Activated CD8-positive, alpha-beta memory T cell treated with anti-CD3 and anti-CD28 coated beads, Interleukin-2, amount 10 ng/mL, durations not matched to agents 7 days and 5 days (primary cell): ENCODE data around the gene PLA1A. TPM values are rescaled to one million over a fixed set of nuclear protein-coding genes. Genes with fewer than 3 reads are reported as not detected.
A peak's percentile ranks its signal among the peaks of the same experiment; 100 is the strongest.
"Not testable (repeated sequence)": the region's sequence is repeated elsewhere in the genome, so short reads cannot be mapped to it uniquely, and the experiment has no call there.

Source experiments
- ATAC-seq: fragments of 150-1000 bp; cut with Tn5 transposase; one replicate; pipeline ENCODE4 v1.10.0; 2021; ENCODE audit warnings: moderate library complexity
- CTCF ChIA-PET: fragments of 350-600 bp; sonication (Branson Sonifier 250); formaldehyde crosslinking; loops from one replicate; lab custom pipeline; 2021; ENCODE audit warnings: antibody characterized with exemption; lab: Charles Lee
- DNase-seq: peaks from one replicate; pipeline ENCODE4 v3.0.0-alpha.2; 2020
- H3K27ac Mint-ChIP-seq: one replicate; pipeline ENCODE4 v1.8.0; 2021; ENCODE audit warnings: mild to moderate bottlenecking, mixed read lengths
- H3K27me3 Mint-ChIP-seq: one replicate; pipeline ENCODE4 v1.8.0; 2021; ENCODE audit warnings: mixed read lengths
- H3K36me3 Mint-ChIP-seq: one replicate; pipeline ENCODE4 v1.8.0; 2021; ENCODE audit warnings: mild to moderate bottlenecking, mixed read lengths
- H3K4me1 Mint-ChIP-seq: one replicate; pipeline ENCODE4 v1.8.0; 2021; ENCODE audit warnings: mixed read lengths
- H3K4me3 Mint-ChIP-seq: one replicate; pipeline ENCODE4 v1.8.0; 2021; ENCODE audit warnings: mild to moderate bottlenecking, moderate library complexity, mixed read lengths
- H3K9me3 Mint-ChIP-seq: one replicate; pipeline ENCODE4 v1.8.0; 2022; ENCODE audit warnings: low read depth, mixed read lengths
- total RNA-seq, 2 experiments: library from RNA; stranded (reverse); gene quantifications; one replicate each; pipeline ENCODE4 v1.2.3, GENCODE V29; 2021

PLA1A gene
- total RNA-seq, 2 experiments from 2014 or later: 0.68 TPM; not detected in 1

- peaks cover 9% of the 10 kb centered on the region for H3K4me1 Mint-ChIP-seq
- no peaks in the 10 kb centered on the region for H3K9me3 Mint-ChIP-seq
- DNase-seq (no peak), ATAC-seq (no peak)
- no peak overlapping the region for H3K27ac Mint-ChIP-seq
- no peaks in the 10 kb centered on the region for H3K27me3 Mint-ChIP-seq
- CTCF ChIA-PET: no interaction called here
- H3K4me3 Mint-ChIP-seq: no peak overlapping the region
- H3K36me3 Mint-ChIP-seq: peaks cover 56% of the 10 kb centered on the region
Measured at GRCh38 chr3:119669906-119670570, 72.4 kb downstream of the PLA1A start.

- Mint-ChIP-seq H3K4me3 (no peak overlapping the region), H3K9me3 (no peaks in the 10 kb centered on the region), H3K27ac (no peak overlapping the region), H3K4me1 (peaks cover 29% of the 10 kb centered on the region), H3K36me3 (peaks cover 55% of the 10 kb centered on the region), H3K27me3 (no peaks in the 10 kb centered on the region)
- ATAC-seq (no peak), DNase-seq (no peak)
- CTCF ChIA-PET: interaction anchor here (1.3 to 1.4 kb wide), 3 partner anchors 9 to 175 kb away, joined by 3 to 5 read pairs (median 4); partner anchors contain the start of gene TIMMDC1
Measured at GRCh38 chr3:119672776-119673175, 75.1 kb downstream of the PLA1A start.

- Mint-ChIP-seq H3K27ac (no peak overlapping the region), H3K36me3 (peaks cover 53% of the 10 kb centered on the region), H3K4me3 (no peak overlapping the region), H3K27me3 (no peaks in the 10 kb centered on the region), H3K4me1 (peaks cover 32% of the 10 kb centered on the region), H3K9me3 (no peaks in the 10 kb centered on the region)
- DNase-seq: no peak
- no peak for ATAC-seq
- CTCF ChIA-PET: no interaction called here
Measured at GRCh38 chr3:119673875-119674274, 76.2 kb downstream of the PLA1A start.

GRCh38 chr3:119675188-119675874 is 77.6 kb downstream of the PLA1A start:
- H3K36me3 Mint-ChIP-seq: peaks cover 42% of the 10 kb centered on the region
- H3K9me3 Mint-ChIP-seq: no peaks in the 10 kb centered on the region
- ATAC-seq (no peak), DNase-seq (no peak)
- peak overlapping the region; percentile 92 for H3K4me3 Mint-ChIP-seq
- H3K27ac Mint-ChIP-seq: peak overlapping the region; percentile 97
- peaks cover 40% of the 10 kb centered on the region for H3K4me1 Mint-ChIP-seq
- CTCF ChIA-PET: interaction anchor here (1.0 to 2.1 kb wide), 6 partner anchors 12 to 420 kb away, joined by 3 to 7 read pairs (median 6); partner anchors contain the start of gene TIMMDC1
- no peaks in the 10 kb centered on the region for H3K27me3 Mint-ChIP-seq

GRCh38 chr3:119676020-119676419 is 78.3 kb downstream of the PLA1A start:
- CTCF ChIA-PET: interaction anchor here (1.0 to 2.1 kb wide), 7 partner anchors 13 to 419 kb away, joined by 3 to 7 read pairs (median 5); partner anchors contain the start of genes TIMMDC1 and TMEM39A

GRCh38 chr3:119676771-119677640 is 79.3 kb downstream of the PLA1A start, which contains the start of gene COX17:
Gene COX17, minus strand, starts transcription at chr3:119677406. Its CDS starts 96 bp downstream, at chr3:119677310.
- CTCF ChIA-PET: interaction anchor here (0.9 to 2.1 kb wide), 5 partner anchors 13 to 229 kb away, joined by 3 to 7 read pairs (median 3); partner anchors contain the start of gene TMEM39A
- peak within 1 kb of the TSS; percentile 92 for H3K4me3 Mint-ChIP-seq
- peak within 1 kb of the TSS; percentile 97 for H3K27ac Mint-ChIP-seq
- DNase-seq: peak; percentile 98
- H3K4me1 Mint-ChIP-seq: peaks cover 39% of the 10 kb centered on the region
- peak; percentile 91 for ATAC-seq
- no peaks in the 10 kb centered on the region for H3K9me3 Mint-ChIP-seq
- peaks cover 27% of the 10 kb centered on the region for H3K36me3 Mint-ChIP-seq
- no peaks in the 10 kb centered on the region for H3K27me3 Mint-ChIP-seq

More at GRCh38 chr3:119676020-119676419, 78.3 kb downstream of the PLA1A start:
- Mint-ChIP-seq H3K9me3 (no peaks in the 10 kb centered on the region), H3K4me1 (peaks cover 39% of the 10 kb centered on the region), H3K27me3 (no peaks in the 10 kb centered on the region), H3K27ac (peak overlapping the region; percentile 97), H3K36me3 (peaks cover 36% of the 10 kb centered on the region), H3K4me3 (peak overlapping the region; percentile 92)
- no peak for ATAC-seq
- DNase-seq: no peak

- Mint-ChIP-seq H3K27me3 (no peaks in the 10 kb centered on the region), H3K27ac (peak overlapping the region; percentile 97), H3K9me3 (no peaks in the 10 kb centered on the region), H3K4me1 (peaks cover 36% of the 10 kb centered on the region), H3K4me3 (peak overlapping the region; percentile 92), H3K36me3 (peaks cover 23% of the 10 kb centered on the region)
- CTCF ChIA-PET: interaction anchor here (0.9 kb wide), 1 partner anchor 229 kb away, joined by 3 read pairs; no protein-coding TSS in a partner anchor
- ATAC-seq: no peak
- no peak for DNase-seq
Measured at GRCh38 chr3:119677641-119677934, 79.9 kb downstream of the PLA1A start.

GRCh38 chr3:119678209-119678608 is 80.5 kb downstream of the PLA1A start:
- CTCF ChIA-PET: interaction anchor here (0.9 kb wide), 1 partner anchor 230 kb away, joined by 3 read pairs; no protein-coding TSS in a partner anchor
- ATAC-seq, H3K9me3 Mint-ChIP-seq, DNase-seq, H3K27me3 Mint-ChIP-seq, H3K4me3 Mint-ChIP-seq: not testable (repeated sequence)
- Mint-ChIP-seq H3K4me1 (peaks cover 36% of the 10 kb centered on the region), H3K27ac (peak overlapping the region; percentile 50), H3K36me3 (peaks cover 18% of the 10 kb centered on the region)

Other genes starting within 250 kb of the PLA1A start
- gene TMEM39A, start 134.3 kb upstream of the PLA1A start, total RNA-seq: 10 to 100 TPM; 35.2 to 42.6 TPM
- gene POGLUT1, start 128.9 kb upstream of the PLA1A start, total RNA-seq: 10 to 100 TPM; 26.6 to 29.5 TPM
- 10 to 100 TPM; 69.8 to 82.8 TPM for gene TIMMDC1, start 99.3 kb upstream of the PLA1A start, total RNA-seq
- 10 to 100 TPM; 22.5 to 47.0 TPM for gene CD80, start 38.3 kb upstream of the PLA1A start, total RNA-seq
- gene ADPRH, start 18.4 kb upstream of the PLA1A start, total RNA-seq: 10 to 100 TPM in 1 of 2 experiments, 1 to 10 TPM in 1; 6.1 to 19.3 TPM
- gene POPDC2, start 62.7 kb downstream of the PLA1A start, total RNA-seq: 1 to 10 TPM; 2.3 to 3.1 TPM
- 10 to 100 TPM; 66.6 to 80.7 TPM for gene COX17, start 79.5 kb downstream of the PLA1A start, total RNA-seq
- under 1 TPM in 1 of 2 experiments, not detected in 1; 0.30 TPM for gene CFAP91, start 105.1 kb downstream of the PLA1A start, total RNA-seq
- under 1 TPM; 0.26 to 0.35 TPM for gene NR1I2, start 184.2 kb downstream of the PLA1A start, total RNA-seq